Activated CD4-positive, alpha-beta T cell treated with anti-CD3 and anti-CD28 coated beads, Interleukin-2, amount 50 U/mL, for 4 hours (primary cell): Measurements from ENCODE around the gene SCNN1A.

Experiments used
- DNase-seq, 2 experiments: peaks; one replicate each; pipeline ENCODE4 v3.0.0-alpha.2; 2020

The SCNN1A gene

DNA sequence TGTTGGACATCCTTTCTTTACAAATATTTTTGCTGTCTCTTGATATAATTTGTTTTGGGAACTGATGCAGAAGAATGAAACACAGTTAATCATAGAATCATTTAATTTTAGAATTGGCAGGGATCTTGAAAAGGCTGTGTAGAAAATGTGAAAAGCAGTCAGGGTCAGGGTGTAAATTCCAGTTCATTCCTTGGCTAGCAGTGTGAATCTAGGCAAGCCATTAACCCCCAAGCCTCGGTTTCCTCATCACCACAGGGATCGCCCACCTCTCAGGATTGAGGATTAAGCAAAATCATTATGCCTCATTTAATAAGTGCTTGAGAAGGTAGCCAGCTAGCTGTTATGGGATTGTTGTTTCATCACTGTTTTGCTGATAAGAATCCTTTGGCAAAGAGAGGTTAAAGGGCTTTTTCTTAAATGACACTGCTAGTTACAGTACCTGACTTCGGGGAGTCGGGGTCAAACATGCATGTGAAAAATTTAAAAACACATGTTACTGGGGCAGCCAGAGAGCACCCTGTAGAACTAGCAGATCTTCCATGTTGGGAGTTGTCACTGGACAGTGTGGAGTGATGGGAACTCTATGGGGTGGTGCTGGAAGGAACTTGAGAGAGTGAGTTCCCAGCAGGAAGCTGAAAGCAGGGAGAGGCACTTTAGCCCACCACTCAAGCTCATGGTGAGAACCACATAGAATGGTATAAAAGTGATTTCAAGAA is 44.2 kb downstream of the SCNN1A start:
- DNase-seq: no peak

DNA sequence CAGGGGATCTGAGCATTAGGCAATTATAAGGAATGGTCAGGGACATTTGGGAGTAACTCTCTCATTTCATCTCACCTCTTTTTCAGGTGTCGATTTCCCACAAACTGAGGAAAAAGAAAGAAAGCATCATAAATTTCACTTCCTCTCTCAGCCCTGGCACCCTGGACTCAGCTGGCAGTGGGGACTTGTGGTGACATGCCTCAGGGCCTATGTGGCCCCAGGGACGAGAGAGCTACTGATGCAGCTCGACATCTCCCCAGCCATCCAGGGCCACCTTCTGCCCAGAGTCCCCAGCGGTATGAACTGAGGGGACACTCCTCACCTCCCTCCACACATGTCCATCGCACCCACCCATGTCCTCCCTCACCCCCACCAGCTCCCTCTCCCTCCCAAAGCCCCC is 45.2 kb downstream of the SCNN1A start:
- no peak for DNase-seq

DNA sequence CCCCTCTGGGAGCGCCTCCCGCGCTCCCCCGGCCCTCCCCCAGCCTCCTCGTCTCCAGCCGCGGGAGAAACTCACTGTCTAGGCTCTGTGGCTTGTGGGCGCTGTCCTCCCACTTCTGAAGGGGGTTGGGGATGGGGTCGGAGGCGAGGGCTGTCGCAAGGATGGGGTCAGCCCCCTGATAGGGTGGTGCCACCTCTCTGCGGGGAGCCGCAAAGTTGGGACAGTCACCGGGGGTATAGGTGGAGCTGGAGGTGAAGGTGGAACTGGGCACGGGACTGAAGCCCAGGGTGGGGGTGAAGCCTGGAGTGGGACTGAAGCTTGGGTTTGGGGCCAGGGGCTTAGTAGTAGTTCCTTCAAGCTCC is 45.7 kb downstream of the SCNN1A start:
- DNase-seq: no peak

DNA sequence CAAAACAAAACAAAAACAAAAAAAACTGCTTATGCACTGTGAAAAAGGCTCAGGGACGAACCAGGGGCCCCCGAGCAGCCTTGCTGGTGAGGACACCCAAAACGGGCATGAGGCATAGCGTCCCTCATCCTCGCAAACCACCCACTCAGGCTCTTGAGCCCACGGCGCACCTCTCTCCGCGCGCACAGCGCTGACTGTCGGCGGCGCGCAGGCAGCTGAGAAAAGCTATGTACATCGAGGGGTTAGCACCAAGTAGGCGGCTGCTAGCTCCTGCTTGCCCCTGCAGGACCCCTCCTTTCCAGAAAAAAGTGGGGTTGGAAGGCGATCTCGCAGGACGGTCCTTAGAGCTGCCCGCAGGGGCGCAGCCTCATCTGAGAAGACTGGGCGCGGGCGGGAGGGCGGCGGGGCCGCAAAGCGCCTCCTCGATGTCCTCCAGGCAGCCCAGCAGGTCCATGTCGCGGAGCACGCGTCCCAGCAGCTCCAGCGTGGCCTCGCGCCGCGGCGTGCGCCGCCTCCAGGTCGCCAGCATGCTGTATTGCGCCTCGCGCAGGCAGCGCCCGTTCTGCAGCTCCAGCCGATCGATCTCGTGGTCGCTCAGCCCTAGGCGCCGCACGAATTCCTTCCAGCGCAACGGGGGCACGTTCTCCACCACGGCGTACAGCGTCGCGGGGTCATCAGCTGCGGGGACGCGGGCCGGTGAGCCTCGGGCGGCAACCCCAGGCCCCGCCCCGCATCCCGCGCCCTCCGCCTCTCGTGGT is 46.2 kb downstream of the SCNN1A start:
- no peak for DNase-seq

DNA sequence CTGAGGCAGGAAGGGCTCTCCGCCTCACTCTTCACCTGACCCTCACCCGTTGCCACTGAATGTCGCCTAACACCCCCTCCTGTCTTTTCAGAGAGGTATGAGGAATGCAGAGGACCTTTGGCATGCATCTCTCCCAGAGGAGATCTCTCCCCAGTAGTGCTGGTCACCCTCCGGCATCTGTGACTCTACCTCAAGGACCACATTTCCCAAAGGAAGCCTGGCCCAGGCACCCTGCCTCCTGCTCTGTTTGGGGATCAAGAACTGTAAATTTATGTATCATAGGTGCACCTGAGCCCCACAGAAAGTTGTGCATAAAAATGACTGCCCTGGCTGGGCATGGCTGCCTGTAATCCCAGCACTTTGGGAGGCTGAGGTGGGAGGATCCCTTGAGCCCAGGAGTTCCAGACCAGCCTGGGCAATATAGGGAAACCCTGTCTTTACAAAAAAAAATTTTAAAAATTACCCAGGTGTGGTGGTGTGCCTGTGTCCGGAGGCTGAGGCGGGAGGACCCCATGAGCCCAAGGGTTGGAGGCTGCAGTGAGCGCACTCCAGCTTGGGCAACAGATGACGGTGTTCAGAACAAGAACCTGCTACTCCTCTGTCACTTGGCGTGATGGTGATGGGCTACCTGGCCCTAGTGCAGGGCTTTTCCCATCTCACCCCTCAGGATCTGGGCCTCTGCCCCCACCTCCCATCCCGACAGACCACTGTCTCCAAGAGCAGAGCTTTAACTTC is 47.2 kb downstream of the SCNN1A start:
- DNase-seq: no peak

DNA sequence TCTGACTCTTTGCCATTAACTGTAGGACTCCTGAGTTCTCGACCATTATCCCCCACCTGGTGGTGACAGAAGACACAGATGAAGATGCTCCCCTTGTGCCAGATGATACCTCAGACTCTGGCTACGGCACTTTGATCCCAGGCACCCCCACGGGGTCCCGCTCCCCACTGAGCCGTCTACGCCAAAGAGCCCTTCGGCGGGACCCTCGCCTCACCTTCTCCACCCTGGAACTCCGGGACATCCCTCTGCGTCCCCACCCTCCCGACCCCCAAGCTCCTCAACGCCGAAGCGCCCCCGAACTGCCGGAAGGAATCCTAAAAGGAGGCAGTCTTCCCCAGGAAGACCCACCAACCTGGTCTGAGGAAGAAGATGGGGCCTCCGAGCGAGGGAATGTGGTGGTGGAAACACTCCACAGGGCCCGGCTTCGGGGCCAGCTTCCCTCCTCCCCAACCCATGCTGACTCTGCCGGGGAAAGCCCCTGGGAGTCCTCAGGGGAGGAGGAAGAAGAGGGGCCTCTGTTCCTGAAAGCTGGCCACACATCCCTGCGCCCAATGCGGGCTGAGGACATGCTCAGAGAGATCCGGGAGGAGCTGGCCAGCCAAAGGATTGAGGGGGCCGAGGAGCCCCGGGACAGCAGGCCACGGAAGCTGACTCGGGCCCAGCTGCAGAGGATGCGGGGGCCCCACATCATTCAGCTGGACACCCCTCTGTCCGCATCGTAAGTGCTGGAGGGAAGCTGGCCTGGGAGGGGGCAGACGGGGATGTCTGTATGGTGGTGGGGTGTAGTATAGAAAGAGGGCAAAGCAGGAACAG is 47.9 kb downstream of the SCNN1A start:
- no peak for DNase-seq

DNA sequence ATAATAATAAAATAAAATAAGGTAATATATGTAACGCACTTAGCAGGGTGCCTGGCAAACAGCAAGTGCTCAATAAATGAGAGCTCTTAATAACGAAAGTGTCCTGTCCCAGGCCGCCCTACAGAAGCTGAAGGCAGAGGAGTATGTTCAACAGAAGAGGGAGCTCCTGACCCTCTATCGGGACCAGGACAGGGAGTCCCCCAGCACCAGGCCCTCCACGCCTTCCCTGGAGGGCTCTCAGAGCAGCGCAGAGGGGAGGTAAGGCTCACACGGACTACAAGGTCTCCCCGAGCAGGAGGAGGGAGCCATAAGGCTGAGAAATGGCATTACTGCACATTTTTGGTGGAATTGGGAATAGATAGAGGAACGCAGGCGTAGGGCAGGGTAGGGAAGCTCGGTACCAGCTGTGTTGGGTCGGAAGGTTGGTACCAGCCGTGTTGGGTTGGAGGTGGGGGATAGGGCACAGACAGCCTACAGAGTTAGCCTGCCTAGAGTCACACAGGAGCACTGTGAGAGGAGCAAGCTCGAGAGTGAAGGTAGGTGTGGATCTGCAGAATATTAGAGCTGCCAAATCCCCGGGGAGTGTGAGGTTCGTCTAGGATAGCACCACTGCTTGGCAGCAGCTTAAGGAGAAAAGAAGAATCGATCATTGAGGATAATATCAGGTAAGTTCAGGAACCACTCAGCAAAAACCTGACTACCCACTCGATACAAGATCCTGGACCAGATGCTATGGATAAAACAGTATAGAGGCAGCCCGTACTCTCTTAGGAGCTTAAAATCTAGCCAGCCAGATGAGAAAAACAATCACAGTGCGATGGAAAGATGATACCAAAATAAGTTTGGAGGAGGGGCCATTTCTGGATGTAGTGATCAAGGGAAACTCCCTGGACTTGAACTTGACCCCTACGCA is 48.8 kb downstream of the SCNN1A start:
- no peak for DNase-seq

DNA sequence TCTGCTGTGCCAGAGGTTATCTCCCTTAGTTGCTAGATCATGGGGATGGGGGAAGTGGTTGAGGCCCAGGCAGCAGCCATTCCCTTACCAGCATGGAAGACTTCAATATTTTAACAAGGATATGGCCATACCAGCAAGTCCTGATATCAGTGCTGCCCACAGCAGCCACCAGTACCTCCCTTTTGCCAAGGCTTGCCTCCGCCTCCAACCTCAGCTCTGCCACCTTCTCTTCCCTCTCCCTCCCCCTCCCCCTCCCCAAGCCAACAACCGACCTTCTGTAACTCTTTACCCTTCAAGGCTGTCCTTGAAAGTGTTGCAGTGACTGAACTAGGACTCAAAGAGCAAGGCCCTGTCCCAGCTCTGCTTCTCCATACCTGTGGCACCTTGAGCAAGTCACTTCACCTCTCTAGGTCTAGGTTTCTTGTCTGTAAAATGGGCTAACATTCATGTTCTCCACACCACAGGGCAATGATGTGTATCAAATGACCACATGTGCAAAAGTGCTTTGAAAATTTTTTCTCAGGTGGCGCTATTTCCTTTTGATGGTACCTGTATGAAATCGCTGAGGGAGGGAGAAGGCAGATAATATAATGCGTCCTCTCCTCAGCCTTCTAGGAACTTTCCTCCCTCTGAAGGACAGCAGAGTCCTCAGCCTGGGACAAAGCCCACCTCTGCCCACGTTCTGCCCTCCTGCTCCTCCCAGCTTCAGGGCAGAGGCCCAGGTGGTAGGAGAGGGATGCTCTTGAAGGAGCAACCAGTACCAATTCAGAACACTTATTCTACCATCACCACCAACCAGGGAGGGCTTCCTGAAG is 50.2 kb downstream of the SCNN1A start:
- no peak for DNase-seq

DNA sequence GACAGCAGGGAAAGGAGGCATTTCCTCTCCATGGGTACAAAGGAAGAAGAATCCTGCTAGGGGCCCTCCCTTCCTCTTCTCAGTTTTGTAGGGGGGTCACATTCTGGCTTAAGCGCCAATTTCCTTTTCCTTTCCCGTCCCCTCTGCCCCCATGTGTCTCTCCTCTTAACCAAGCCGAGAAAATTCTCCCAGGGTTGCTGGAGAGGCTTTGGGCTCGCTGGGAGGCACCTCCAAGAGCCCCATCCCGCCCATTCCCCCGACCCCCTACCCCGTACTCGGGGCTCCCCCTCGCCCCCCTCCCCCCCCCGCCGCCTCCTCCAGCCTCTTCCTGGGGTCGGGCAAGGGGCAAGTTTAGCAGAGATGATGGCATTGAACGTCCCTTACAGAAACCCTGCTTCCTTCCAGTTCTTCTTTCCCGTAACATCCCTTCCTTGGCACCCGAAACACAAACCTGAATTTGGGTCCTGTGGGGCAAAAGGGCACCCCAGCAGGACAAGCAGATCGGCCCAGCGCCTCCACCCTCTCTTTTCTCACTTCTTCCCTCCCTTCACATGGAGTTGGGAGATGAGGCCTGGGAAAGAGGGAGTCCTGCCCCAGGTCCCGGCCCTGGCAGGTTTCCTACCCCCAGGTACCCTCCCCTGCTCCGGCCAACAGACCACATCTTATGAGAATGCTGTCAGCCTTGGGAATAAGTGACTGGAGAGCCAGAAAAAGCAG is 51.2 kb downstream of the SCNN1A start:
- DNase-seq: no peak

DNA sequence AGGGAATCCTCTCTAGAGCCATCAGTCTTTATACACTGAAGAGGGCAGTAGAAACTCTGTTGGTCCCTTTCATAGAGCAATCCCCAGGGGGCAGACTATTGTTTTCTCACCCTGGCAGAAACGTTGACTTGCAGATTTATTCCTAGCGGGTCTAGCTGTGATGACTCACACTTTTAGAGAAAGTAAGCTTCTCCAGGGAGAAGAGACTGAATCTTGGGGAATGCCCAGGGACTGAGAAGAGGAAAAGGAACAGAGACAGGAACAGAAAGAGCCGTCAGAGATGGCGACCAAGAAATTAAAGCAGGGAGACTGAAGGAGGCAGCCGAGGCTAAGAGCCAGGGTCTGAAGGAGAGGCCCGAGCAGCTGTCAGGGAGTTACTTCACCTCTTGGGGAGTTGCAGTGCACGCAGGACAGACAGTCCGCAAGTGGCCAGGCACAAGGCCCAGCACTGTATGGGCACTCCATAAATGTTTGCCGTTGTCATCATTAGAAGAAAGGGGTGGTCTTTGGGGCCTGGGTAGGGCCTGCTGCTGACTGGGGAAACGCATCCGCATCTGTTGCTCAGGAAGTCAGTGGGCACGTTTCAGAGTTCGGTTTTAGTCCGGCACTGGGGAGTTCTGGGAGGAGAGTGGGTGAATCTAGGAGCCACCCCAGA is 51.9 kb downstream of the SCNN1A start:
- DNase-seq: peak in 1 of 2 experiments; percentile 26

DNA sequence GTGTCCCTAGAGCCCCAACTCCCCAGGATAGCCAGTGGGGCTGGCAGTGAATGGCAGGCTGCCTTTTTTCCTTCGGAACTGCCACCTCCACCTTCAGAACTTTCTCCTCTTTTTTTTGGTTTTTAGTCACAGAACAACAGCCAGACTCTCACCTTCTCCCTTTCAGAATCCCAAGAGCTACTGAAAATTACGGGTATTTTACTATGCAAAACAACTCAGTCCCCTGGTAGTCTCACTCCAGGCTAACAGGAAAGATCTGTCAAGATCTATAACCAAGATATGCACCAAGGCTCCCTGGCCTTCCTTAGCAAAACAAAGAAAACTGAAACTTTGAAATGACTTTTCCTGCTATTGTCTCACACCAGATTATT is 52.4 kb downstream of the SCNN1A start:
- DNase-seq: no peak

DNA sequence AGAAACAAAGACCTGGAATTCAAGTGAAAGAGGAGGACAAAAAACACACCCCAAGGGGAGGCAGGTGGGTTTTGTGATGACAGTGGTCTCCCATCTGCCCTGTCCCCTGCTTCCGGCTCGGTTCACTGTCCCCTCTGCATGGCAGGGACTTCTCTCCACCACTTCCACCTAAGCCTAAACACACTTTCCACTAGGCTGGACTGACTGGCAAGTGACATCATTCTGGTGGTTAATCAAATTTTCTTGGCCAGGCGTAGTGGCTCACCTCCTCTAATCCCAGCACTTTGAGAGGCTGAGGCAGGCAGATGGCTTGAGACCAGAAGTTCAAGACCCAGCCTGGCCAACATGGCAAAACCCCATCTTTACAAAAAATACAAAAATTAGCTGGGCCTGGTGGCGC is 53.0 kb downstream of the SCNN1A start:
- DNase-seq: no peak

DNA sequence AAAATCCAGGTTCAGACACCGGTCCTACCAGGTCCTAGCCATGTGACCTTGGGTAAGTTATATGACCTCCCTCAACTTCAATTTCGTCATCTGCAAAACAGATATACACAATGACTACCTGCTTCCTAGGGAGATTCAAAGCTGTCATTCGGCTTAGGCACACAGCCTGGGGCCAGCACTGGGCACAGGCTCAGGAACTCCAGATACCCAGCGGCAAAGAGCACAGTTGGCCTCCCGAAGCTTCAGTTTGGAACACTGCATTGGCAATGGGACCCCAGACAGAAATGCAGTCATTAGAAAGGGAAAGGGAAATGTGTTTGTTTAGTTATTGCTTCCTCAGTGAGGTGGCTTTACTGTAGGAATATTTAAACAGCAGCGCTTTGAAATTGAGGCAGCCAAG is 53.5 kb downstream of the SCNN1A start:
- DNase-seq: no peak

DNA sequence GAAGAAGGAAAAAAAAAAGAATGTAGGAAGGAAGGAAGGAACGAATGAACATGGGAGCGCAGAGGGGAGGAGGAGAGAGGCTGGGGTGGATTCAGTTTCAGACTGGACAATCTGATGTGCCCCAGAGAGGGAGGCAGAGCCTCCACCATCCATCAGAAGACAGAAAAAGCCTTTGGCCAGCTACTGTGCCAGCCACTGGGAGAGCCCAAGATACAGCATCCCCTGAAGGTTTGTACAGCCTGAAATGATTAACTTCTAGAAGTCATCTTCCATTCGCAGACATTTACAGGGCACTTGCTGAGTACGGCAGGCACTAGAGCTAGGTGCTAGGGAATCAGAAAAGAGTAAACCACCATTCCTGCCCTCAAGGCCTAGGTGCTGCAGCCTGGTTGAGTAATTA is 55.9 kb downstream of the SCNN1A start:
- no peak for DNase-seq

DNA sequence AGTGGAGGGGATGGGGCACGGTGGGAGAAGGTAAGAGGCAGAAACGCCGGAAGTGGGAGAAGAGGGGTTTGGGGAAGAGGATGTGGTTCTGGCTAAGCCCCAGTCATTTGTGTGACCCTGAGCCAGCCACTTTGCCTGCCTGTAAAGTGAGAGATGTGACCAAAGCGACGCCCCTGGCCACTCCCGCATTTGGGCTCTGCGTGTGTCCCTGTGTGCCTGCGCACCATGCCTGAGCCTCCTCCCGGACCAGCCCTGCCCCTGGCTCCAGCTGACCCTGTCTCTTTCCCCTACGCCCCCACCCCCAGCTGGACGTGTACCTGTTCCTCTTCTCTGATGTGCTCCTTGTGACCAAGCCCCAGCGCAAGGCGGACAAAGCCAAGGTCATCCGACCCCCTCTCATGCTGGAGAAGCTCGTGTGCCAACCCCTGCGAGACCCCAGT is 56.9 kb downstream of the SCNN1A start:
- no peak for DNase-seq

DNA sequence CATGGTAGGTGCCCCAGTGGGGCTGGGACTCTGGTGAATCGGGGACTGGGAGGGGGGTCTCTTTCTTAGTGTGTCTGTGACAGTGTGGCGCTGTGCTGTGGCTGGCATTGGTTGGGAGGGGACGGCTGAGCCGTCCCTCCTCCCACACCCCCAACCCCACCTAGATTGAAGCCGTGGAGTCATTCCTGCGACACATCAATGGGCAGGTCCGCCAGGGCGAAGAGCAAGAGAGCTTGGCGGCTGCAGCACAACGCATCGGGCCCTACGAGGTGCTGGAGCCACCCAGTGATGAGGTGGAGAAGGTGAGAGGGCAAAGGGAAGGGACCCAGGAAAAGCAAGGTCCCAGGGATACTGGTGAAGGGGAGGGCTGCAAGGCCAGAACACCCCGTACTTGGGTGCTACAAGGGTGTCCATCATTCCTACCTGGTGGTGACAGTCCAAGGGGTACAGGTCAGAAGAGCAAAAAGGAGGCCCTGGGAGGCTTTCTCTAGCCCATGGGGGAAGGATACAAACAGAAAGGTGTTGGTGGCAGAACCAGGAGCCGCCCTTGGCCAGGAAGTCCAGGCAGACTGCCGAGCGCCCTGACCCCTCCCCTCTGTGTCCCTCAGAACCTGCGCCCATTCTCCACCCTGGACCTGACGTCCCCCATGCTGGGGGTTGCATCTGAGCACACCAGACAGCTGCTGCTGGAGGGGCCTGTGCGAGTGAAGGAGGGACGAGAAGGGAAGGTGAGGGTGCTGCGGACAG is 57.5 kb downstream of the SCNN1A start:
- no peak for DNase-seq

DNA sequence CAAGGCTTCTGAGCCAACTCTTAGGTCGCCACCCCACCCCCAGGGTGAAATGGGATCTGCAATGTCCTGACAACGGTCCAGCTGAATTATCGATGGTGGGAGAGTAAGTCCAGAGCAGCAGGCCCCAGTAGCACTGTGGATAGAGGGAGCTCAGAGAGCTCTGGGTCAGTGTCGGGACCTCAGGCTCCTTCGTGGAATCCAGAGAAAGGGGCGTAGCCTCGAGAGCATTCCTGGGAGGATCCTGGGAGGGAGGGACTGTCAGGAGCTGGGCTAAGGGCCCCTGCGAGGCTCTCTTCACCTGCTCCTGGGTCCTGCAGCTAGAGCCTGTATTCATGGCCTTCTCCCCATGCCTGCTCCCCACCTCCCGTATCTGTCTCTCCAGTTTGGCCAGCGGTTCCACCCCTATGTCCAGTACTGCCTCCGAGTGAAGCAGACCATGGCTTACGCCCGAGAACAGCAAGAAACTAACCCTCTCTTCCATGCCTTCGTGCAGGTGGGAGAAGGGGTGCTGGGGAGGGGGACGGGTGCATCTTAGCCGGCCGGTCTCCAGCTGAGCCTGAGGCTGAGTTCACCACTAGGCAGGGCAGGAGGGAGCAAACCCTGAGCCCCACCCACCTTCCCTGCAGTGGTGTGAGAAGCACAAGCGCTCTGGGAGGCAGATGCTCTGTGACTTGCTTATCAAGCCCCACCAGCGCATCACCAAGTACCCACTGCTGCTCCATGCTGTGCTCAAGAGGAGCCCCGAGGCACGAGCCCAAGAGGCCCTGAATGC is 58.3 kb downstream of the SCNN1A start:
- DNase-seq: no peak
